NCI-H1092 (cell line): ENCODE results near the gene ITGB3.

ENCODE experiments used
- DNase-seq: peaks from one replicate; lab custom pipeline; 2025; lab: John Stamatoyannopoulos, UW

Gene ITGB3

DNA sequence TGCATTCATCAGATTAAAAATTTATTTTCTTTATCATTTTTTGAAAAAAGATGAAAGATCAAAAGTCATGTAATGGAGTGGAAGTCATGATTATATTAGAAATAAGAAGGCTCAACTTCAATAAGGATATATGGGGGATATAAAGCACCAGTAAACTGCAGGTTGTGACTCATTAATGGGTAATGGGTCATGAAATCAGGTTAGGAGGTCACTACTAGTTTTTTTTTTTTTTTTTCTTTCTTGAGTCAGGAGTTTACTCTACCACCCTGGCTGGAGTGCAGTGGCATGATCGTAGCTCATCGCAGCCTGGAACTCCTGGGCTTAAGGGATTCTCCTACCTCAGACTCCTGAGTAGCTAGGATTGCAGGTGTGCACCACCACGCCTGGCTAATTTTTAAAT lies 84.4 kb downstream of the ITGB3 start:
- DNase-seq: no peak

- no peak for DNase-seq
These were observed 99.2 kb downstream of the ITGB3 start for GRCh38 chr17:47352848-47353247.

DNA sequence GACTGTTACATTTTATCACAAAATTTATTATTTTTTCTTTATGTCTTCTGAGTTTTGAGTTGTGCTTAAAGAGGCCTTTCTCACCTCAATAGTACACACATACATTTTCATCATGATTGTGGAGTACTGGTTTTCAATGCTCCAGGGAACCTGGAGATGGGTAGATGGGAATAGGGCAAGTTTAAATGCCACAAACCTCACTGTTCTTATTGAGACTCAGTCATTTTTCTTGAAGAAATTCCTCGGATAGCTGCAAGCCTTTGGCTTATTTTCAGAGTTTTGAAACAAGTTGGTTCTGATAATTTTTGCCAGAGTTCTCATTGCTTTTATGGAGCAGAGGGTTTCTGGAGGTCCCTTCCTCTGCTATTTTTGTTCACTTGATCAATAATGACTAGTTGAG lies 105.0 kb downstream of the ITGB3 start:
- no peak for DNase-seq
